GM03348 (cell line): Measurements from ENCODE around the gene MSL1.

Experiments
- DNase-seq: peaks from one replicate; pipeline ENCODE4 v3.0.0; 2012; ENCODE audit warnings: low spot score

MSL1 gene

DNA sequence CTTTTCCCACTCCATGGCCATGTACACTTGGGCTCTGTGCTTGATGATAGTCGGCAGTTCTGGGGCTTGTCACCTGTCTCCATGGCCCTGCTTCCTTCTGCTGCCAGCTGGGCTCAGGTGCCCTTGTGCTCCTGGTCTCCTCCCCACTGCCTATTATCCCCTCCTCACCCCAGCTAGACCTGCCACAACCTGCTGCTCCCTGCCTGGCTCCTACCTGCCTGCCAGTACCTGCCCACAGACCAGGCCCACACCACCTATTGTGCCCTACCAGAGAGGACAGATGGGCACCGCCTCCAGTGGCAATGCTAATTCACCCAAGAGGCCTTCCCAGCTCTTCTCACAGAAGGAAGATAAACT is 55.0 kb downstream of the MSL1 start:
- no peak for DNase-seq

DNA sequence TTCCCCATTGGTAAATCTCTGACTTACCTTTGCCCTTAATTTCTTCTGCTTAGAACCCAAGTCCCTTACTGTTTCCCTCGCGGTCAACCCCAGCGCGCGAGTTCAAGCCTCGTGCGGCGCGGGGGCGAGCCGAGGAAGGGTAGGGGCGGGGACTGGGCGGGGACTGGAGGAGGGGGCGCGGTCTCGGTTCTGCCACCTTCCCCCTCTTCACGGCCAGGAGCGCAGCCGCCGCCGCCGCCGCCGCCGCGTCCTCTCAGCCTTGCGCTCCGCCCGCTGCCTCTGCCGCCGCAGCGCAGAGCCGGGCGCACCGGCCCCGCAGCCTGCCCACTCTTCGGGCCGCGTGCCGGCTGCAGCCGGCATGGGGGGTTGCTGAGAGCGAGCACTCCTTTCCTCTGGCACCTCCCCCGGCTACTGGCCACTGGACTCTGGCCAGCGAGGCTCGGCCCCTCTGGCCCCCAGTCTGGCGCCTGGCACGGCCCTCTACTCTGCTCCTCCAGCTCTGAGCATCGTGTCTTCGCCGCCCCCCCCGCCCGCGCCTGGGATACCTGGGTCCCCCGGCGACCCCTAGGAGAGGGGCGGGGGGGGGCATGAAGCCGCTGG is 55.6 kb downstream of the MSL1 start, which contains the start of gene RAPGEFL1:
TSS of gene RAPGEFL1 (plus strand) at position 196 of the 600 bp plus-strand sequence. CDS start at position 588, 392 bp downstream.
- peak; percentile 92 for DNase-seq

DNA sequence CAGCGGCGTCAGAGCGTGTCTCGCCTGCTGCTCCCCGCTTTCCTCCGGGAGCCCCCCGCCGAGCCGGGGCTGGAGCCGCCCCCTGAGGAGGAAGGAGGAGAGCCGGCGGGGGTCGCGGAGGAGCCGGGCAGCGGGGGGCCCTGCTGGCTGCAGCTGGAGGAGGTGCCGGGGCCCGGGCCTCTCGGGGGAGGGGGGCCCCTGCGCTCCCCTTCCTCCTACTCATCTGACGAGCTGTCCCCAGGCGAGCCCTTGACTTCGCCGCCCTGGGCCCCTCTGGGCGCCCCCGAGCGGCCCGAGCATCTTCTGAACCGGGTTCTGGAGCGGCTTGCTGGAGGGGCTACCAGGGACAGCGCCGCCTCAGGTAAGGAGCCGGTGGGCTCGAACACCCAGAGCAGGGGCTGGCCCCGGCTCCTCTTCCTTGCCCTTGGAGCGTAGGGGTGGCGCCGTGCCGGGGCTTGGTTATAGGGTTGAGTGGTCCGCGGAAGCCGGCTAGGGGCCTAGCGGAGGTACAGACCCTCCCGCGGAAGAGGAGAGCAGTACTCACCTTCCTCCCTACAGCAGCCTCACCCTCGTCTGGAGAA is 56.3 kb downstream of the MSL1 start:
- no peak for DNase-seq

DNA sequence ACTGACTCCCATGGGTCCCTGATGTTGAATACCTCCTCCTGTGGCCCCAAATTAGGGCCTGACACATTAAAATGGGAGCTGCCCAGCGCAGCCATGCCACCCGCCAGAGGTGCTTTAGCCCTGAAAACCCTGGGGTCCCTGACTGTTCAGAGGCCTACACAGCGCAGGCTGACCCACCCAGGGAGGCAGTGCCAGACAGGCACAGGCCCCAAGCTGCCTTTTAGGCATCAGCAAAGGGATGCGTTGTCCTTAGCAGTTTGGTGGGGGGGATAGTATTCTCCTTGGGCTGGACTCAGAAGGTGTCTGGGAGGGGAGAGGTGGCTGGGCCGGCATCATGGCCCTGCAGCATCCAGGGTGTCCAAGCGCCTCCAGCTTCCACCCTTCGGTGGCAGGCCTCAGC is 56.9 kb downstream of the MSL1 start:
- DNase-seq, result no peak

DNA sequence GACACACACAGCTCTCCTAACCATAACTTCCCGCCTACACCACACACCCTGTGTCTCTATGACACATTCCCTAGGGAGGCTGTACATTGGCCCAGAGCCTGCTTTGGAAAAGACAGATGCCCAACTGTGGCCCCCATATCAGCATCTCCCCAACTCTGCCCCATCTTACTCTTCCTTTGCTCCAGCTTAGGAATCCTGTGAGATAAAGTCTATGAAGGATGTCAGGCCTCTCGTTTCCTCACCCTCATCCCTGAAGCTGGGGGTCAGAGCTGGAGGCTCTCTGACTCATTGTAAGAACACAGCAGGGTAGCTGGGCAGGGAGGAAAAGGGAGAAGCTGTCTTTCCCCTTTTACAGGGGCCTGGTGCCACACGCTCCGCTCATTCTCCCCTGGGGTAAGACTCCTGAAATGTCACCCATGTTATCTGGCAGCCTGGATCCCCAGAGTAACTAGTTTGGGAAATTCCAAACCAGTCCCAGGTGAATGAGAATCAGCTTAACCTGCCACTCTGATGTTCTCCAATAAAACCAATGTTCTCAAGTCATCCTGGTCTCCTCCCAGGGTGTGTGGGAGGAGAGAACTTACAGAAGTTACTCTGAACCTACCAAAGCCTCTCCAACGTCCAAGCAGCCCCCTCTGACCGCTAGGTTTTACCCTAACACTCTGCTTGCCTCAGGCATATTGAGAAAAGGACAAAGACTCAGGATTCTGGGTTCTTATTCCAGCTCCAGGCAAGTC is 58.3 kb downstream of the MSL1 start:
- peak; percentile 57 for DNase-seq

DNA sequence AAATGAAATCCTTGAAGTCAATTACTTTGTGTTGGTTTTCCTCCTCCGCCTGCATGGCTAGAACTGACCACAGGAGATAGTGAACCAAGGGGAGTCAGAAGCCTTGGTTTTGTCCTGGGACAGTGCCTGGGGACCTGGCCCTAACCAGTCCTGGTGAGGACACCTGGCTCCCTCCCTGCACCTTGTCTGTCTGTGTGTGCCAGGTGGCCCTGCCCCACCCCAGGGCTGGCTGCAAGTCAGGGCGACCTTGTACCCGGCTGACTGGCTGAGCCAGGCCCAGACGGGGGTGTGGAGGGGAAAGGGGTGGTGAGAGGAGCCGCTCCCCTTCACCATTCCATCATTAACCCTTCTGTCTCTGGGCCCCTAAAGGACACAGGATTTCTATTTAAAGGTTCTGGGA is 58.9 kb downstream of the MSL1 start:
- DNase-seq, result no peak

DNA sequence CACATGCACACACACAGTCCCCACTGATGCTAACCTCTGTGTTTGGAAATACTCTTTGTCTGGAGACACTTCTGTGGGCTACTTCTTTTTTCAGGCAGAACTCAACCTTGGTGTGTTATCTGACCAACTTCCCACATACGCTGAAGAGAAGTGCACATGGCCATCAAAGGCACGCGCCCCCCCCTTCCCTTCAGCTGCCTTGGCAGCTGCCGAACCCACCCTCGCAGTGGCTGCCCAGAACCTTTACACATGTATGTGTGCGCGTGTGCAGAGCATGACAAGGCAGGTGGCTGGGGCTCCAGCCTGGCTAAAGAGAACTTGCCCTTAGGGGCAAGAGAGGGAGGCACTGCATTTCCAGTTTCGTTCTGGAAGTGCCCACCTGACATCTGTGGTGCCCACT is 59.4 kb downstream of the MSL1 start:
- no peak for DNase-seq

DNA sequence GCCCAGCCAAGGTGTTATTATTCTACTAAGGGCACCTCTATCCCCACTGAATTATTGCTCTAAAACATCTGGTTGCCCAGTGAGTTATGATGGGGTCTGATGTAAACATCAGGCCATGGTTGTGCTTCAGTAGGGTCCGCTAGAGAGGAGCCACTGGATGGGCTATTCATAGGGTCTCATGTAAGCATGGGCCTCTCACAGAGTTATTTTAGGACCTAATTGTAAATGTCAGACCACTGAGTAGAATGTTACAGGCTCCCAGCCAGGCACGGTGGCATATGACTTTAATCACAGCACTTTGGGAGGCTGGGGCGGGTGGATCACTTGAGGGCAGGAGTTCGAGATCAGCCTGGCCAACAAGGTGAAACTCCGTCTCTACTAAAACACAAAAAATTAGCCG is 60.8 kb downstream of the MSL1 start:
- no peak for DNase-seq
